GM18507 (cell line): ENCODE results near the gene FAM111B.
"Not testable (repeated sequence)": the region's sequence is repeated elsewhere in the genome, so short reads cannot be mapped to it uniquely, and the experiment has no call there.

Experiments used
- DNase-seq: peaks from one replicate; pipeline ENCODE4 v3.0.0; 2011; ENCODE audit warnings: low read depth; ENCODE audit not compliant: insufficient read length; ENCODE audit errors: extremely low spot score
- FAIRE-seq: peaks from 2 replicates; lab custom pipeline; 2011; peaks lifted over from hg19 to GRCh38; lab: Jason Lieb, UNC

Gene FAM111B

GRCh38 chr11:59097113-59097708 lies 9.8 kb upstream of the FAM111B start:
- FAIRE-seq, result peak; percentile 84
- DNase-seq, result no peak

GRCh38 chr11:59097938-59098337 lies 9.1 kb upstream of the FAM111B start:
- DNase-seq, result not testable (repeated sequence)
- peak; percentile 71 for FAIRE-seq

GRCh38 chr11:59102259-59102765 lies 4.7 kb upstream of the FAM111B start:
- peak; percentile 91 for FAIRE-seq
- DNase-seq, result peak; percentile 42

- peak; percentile 77 for FAIRE-seq
- DNase-seq, result not testable (repeated sequence)
Measured at GRCh38 chr11:59107721-59108120, 684 bp downstream of the FAM111B start.

- FAIRE-seq, result no peak
- no peak for DNase-seq
Measured at GRCh38 chr11:59112494-59112893, 5.5 kb downstream of the FAM111B start.

GRCh38 chr11:59114344-59114743 lies 7.3 kb downstream of the FAM111B start:
- FAIRE-seq (no peak), DNase-seq (no peak)

- DNase-seq, result no peak
- FAIRE-seq, result no peak
Measured at GRCh38 chr11:59115553-59115952, 8.5 kb downstream of the FAM111B start.

GRCh38 chr11:59117774-59118173 lies 10.7 kb downstream of the FAM111B start:
- FAIRE-seq (no peak), DNase-seq (no peak)

GRCh38 chr11:59119826-59120225 lies 12.8 kb downstream of the FAM111B start:
- no peak for DNase-seq
- no peak for FAIRE-seq

GRCh38 chr11:59135648-59136461 lies 28.8 kb downstream of the FAM111B start:
- FAIRE-seq, result peak; percentile 77
- DNase-seq, result peak; percentile 62

GRCh38 chr11:59136551-59136950 lies 29.5 kb downstream of the FAM111B start:
- DNase-seq, FAIRE-seq: not testable (repeated sequence)

GRCh38 chr11:59137190-59137589 lies 30.2 kb downstream of the FAM111B start:
- DNase-seq (no peak), FAIRE-seq (no peak)

- FAIRE-seq (no peak), DNase-seq (no peak)
Measured at GRCh38 chr11:59138643-59139042, 31.6 kb downstream of the FAM111B start.

GRCh38 chr11:59141191-59141590 lies 34.2 kb downstream of the FAM111B start:
- FAIRE-seq (no peak), DNase-seq (no peak)

GRCh38 chr11:59141673-59142460 lies 34.8 kb downstream of the FAM111B start:
- FAIRE-seq, result no peak
- DNase-seq, result no peak

- FAIRE-seq, result peak; percentile 95
- peak; percentile 62 for DNase-seq
Measured at GRCh38 chr11:59142530-59143507, 35.8 kb downstream of the FAM111B start, which contains the start of gene FAM111A. FAM111A (plus strand) TSS chr11:59142856; CDS start chr11:59148873, 6,017 bp downstream.

GRCh38 chr11:59144096-59144495 lies 37.1 kb downstream of the FAM111B start:
- FAIRE-seq (no peak), DNase-seq (no peak)

GRCh38 chr11:59144579-59145345 lies 37.7 kb downstream of the FAM111B start:
- DNase-seq, result peak; percentile 63
- peak; percentile 90 for FAIRE-seq
